Mesothelial cell of epicardium (in vitro differentiated cells): Measurements from ENCODE around the gene ZNF532. TPM values are rescaled to one million over a fixed set of nuclear protein-coding genes. Genes with fewer than 3 reads are reported as not detected.

Source experiments
- DNase-seq, 2 experiments: peaks; one replicate each; pipeline ENCODE4 v3.0.0; 2021; ENCODE audit warnings: low spot score in 2 of 2; ENCODE audit not compliant: unreplicated experiment in 2 of 2
- H3K27ac Mint-ChIP-seq: 2 replicates; pipeline ENCODE4 v1.8.0; 2021; ENCODE audit warnings: mixed read lengths
- H3K27me3 Mint-ChIP-seq: 2 replicates; pipeline ENCODE4 v1.8.0; 2021; ENCODE audit warnings: low read depth, mixed read lengths
- H3K36me3 Mint-ChIP-seq: 2 replicates; pipeline ENCODE4 v1.8.0; 2021; ENCODE audit warnings: mixed read lengths
- H3K4me1 Mint-ChIP-seq: 2 replicates; pipeline ENCODE4 v1.8.0; 2021; ENCODE audit warnings: mixed read lengths
- H3K4me3 Mint-ChIP-seq: 2 replicates; pipeline ENCODE4 v1.8.0; 2021; ENCODE audit warnings: mild to moderate bottlenecking, moderate library complexity, mixed read lengths
- H3K9me3 Mint-ChIP-seq: 2 replicates; pipeline ENCODE4 v1.8.0; 2021; ENCODE audit warnings: mixed read lengths
- CTCF ChIP-seq: fragments of 200-600 bp; sonication (generic); IDR thresholded peaks from one replicate; pipeline ENCODE4 v1.5.0; 2021; ENCODE audit warnings: antibody characterized with exemption; ENCODE audit not compliant: unreplicated experiment
- total RNA-seq: library from RNA; stranded (reverse); gene quantifications from 3 replicates; pipeline ENCODE4 v1.2.1, GENCODE V29; 2021

The ZNF532 gene
- total RNA-seq, 1 donor from 2014 or later = 188 TPM

- peaks cover 34% of the 10 kb centered on the region for H3K4me1 Mint-ChIP-seq
- TF ChIP-seq CTCF = no peak
- H3K27me3 Mint-ChIP-seq = no peaks in the 10 kb centered on the region
- H3K4me3 Mint-ChIP-seq = no peak overlapping the region
- peak overlapping the region; percentile 83 for H3K27ac Mint-ChIP-seq
- no peak for DNase-seq
- no peaks in the 10 kb centered on the region for H3K9me3 Mint-ChIP-seq
- H3K36me3 Mint-ChIP-seq = peaks cover 20% of the 10 kb centered on the region
Measured at GRCh38 chr18:58886864-58887612, 22.4 kb downstream of the ZNF532 start.

GRCh38 chr18:58887613-58887963, 22.9 kb downstream of the ZNF532 start:
- DNase-seq = no peak

DNA sequence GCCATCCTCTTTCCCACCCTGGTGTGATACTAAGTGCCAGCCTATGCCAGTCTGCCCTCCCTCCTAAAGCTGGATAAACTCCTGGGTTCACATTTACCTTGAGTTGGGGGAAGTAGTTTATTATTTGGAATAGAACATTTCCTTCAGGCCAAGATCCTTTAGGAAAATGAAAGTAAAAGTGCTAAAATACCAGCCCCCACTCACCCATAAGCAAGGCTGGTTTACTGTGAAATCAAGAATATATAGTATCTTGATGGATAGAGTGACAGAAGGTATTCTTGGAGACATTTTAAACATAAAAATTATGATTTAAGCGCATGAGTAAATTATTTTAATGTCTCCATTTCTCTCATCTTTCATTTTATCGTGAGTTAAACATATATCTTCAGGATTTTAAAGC, 27.1 kb downstream of the ZNF532 start:
- H3K4me3 Mint-ChIP-seq = no peak overlapping the region
- no peaks in the 10 kb centered on the region for H3K27me3 Mint-ChIP-seq
- peak overlapping the region; percentile 93 for H3K27ac Mint-ChIP-seq
- TF ChIP-seq CTCF = no peak
- H3K4me1 Mint-ChIP-seq = peaks cover 47% of the 10 kb centered on the region
- DNase-seq = no peak
- no peaks in the 10 kb centered on the region for H3K9me3 Mint-ChIP-seq
- peaks cover 26% of the 10 kb centered on the region for H3K36me3 Mint-ChIP-seq

More at GRCh38 chr18:58887613-58887963, 22.9 kb downstream of the ZNF532 start:
- H3K4me3 Mint-ChIP-seq = no peak overlapping the region
- TF ChIP-seq CTCF = no peak
- no peaks in the 10 kb centered on the region for H3K27me3 Mint-ChIP-seq
- H3K36me3 Mint-ChIP-seq = peaks cover 21% of the 10 kb centered on the region
- H3K27ac Mint-ChIP-seq = peak overlapping the region; percentile 83
- no peaks in the 10 kb centered on the region for H3K9me3 Mint-ChIP-seq
- H3K4me1 Mint-ChIP-seq = peaks cover 35% of the 10 kb centered on the region

DNA sequence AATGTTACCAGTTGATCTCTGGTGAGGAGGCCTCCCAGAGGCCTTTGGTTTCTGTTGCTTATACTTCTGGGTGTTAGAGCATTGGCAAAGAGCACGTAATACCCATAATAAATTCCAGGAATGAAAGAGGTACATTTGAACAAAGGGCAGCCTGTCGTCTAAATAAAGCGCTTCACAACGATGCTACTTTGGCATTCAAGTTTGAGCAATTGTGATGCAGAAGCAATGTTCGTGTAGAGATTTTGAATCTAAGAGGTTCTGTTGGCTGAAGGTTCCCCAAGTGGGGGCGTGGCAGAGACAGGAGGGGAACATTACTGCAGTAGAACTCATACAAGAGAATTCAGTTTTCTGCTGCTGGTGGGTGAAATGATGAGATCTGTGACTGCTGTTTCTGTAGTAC, 27.8 kb downstream of the ZNF532 start:
- Mint-ChIP-seq H3K36me3 (peaks cover 26% of the 10 kb centered on the region), H3K4me3 (no peak overlapping the region), H3K9me3 (no peaks in the 10 kb centered on the region), H3K4me1 (peaks cover 47% of the 10 kb centered on the region), H3K27me3 (no peaks in the 10 kb centered on the region), H3K27ac (peak overlapping the region; percentile 93)
- TF ChIP-seq CTCF = no peak
- no peak for DNase-seq

GRCh38 chr18:58893388-58894099, 28.9 kb downstream of the ZNF532 start:
- Mint-ChIP-seq H3K27me3 (no peaks in the 10 kb centered on the region), H3K36me3 (peaks cover 26% of the 10 kb centered on the region), H3K27ac (no peak overlapping the region), H3K9me3 (no peaks in the 10 kb centered on the region), H3K4me1 (peaks cover 49% of the 10 kb centered on the region), H3K4me3 (no peak overlapping the region)
- TF ChIP-seq CTCF = no peak
- DNase-seq = no peak
